ENCODE data around the gene PDHX.

DNA sequence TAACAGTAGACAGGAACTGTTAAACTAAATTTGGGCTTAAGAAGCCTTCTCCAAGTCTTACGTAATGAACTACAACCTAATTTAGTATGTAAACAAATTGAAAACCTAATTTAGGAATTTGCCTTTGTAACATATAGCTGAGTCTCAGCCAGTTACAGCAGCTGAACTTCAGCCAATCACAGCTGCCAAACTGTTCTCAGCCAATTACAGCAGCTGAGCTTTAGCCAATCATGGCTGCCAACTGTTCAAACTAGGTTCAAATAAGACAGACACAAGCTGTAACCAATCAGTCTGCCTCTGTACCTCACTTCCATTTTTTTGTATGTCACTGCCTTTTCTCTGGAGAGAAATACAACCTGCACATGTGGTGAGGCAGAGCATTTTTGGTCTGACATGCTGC is 127.5 kb downstream of the PDHX start:
- TF ChIP-seq, protein P1, sequence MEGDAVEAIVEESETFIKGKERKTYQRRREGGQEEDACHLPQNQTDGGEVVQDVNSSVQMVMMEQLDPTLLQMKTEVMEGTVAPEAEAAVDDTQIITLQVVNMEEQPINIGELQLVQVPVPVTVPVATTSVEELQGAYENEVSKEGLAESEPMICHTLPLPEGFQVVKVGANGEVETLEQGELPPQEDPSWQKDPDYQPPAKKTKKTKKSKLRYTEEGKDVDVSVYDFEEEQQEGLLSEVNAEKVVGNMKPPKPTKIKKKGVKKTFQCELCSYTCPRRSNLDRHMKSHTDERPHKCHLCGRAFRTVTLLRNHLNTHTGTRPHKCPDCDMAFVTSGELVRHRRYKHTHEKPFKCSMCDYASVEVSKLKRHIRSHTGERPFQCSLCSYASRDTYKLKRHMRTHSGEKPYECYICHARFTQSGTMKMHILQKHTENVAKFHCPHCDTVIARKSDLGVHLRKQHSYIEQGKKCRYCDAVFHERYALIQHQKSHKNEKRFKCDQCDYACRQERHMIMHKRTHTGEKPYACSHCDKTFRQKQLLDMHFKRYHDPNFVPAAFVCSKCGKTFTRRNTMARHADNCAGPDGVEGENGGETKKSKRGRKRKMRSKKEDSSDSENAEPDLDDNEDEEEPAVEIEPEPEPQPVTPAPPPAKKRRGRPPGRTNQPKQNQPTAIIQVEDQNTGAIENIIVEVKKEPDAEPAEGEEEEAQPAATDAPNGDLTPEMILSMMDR (optimal IDR thresholded peaks at IDR 0.05 in 1 of 3, IDR thresholded peaks at IDR 0.05 in 1 of 3, conservative IDR thresholded peaks at IDR 0.05 in 1 of 3; ENCODE audit: extremely low read depth in 1 of 3, insufficient read depth in 2 of 3, low read length in 3 of 3): no peak
- no peak for TF ChIP-seq EZH2 (IDR thresholded peaks at IDR 0.05; ENCODE audit: low read length)

Data from keratinocyte (primary cell).